Right atrium auricular region (tissue), 2 donors: ENCODE data around the gene RBP5. TPM values are rescaled to one million over a fixed set of nuclear protein-coding genes. Genes with fewer than 3 reads are reported as not detected.

ENCODE experiments used
- DNase-seq: peaks from one replicate; pipeline ENCODE4 v3.0.0-alpha.2; 2019; ENCODE audit warnings: low spot score
- H3K27ac ChIP-seq, 2 donors: fragments of 200-600 bp; sonication (generic); 1 replicate in 1 of 2; 2 replicates in 1 of 2; pipeline ENCODE4 v1.5.1; 2016 to 2019
- H3K27me3 ChIP-seq, 2 donors: fragments of 200-600 bp; sonication (generic); one replicate each; pipeline versions ENCODE4 v1.5.1 to v1.6.0; 2017 to 2019
- H3K36me3 ChIP-seq: fragments of 200-600 bp; sonication (generic); one replicate; pipeline ENCODE4 v1.5.1; 2016
- H3K4me1 ChIP-seq, 2 donors: fragments of 200-600 bp; sonication (generic); one replicate each; pipeline versions ENCODE4 v1.5.1 to v1.6.0; 2017 to 2019
- H3K4me3 ChIP-seq, 2 donors: fragments of 200-600 bp; sonication (generic); 1 replicate in 1 of 2; 2 replicates in 1 of 2; pipeline ENCODE4 v1.5.1; 2017 to 2019; ENCODE audit warnings: mild to moderate bottlenecking in 1 of 2, moderate library complexity in 1 of 2
- H3K9me3 ChIP-seq, 2 donors: fragments of 200-600 bp; sonication (generic); one replicate each; pipeline ENCODE4 v1.5.1; 2019
- CTCF ChIP-seq, 2 donors: fragments of 200-600 bp; sonication (generic); IDR thresholded peaks; one replicate each; pipeline ENCODE4 v1.5.1; 2019; ENCODE audit warnings: antibody characterized with exemption in 2 of 2
- total RNA-seq, 2 donors: library from RNA; depleted of rRNA; stranded (reverse); fragments of >200 nt; gene quantifications; one replicate each; pipeline ENCODE4 v1.1.0, GENCODE V29; 2016

The RBP5 gene
- total RNA-seq, 2 donors from 2014 or later: not detected

GRCh38 chr12:7158781-7159609 lies 30.3 kb upstream of the RBP5 start:
- no peaks in the 10 kb centered on the region for H3K36me3 ChIP-seq
- H3K9me3 ChIP-seq: no peaks in the 10 kb centered on the region
- H3K27ac ChIP-seq: no peak overlapping the region
- no peak overlapping the region for H3K4me3 ChIP-seq
- H3K4me1 ChIP-seq: peaks cover 0 to 6% of the 10 kb centered on the region in 2 donors
- no peak for DNase-seq
- no peak for TF ChIP-seq CTCF (IDR thresholded peaks at IDR 0.05)
- H3K27me3 ChIP-seq: no peaks in the 10 kb centered on the region

DNA sequence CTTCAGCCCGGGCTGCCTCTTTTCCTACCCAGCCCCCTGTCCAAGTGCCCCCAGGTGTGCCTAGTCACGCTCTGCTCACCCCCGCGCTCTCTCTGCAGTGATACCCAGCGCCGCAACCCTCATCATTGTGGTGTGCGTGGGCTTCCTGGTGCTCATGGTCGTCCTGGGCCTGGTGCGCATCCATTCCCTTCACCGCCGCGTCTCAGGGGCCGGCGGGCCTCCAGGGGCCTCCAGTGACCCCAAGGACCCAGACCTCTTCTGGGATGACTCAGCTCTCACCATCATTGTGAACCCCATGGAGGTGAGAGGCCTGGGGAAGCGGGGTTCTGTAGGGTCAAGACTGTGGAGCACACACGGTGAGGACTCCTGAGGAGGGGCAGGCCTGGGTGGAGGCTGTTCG lies 28.7 kb upstream of the RBP5 start:
- no peak overlapping the region for H3K4me3 ChIP-seq
- no peaks in the 10 kb centered on the region for H3K4me1 ChIP-seq
- DNase-seq: no peak
- TF ChIP-seq CTCF (IDR thresholded peaks at IDR 0.05): no peak
- no peaks in the 10 kb centered on the region for H3K9me3 ChIP-seq
- H3K27me3 ChIP-seq: no peaks in the 10 kb centered on the region
- no peak overlapping the region for H3K27ac ChIP-seq
- no peaks in the 10 kb centered on the region for H3K36me3 ChIP-seq

- Histone ChIP-seq H3K4me1 (no peaks in the 10 kb centered on the region), H3K27ac (no peak overlapping the region), H3K27me3 (no peaks in the 10 kb centered on the region), H3K9me3 (no peaks in the 10 kb centered on the region), H3K4me3 (no peak overlapping the region), H3K36me3 (no peaks in the 10 kb centered on the region)
- no peak for TF ChIP-seq CTCF (IDR thresholded peaks at IDR 0.05)
- DNase-seq: no peak
Measured at GRCh38 chr12:7156259-7157197, 27.8 kb upstream of the RBP5 start.

- Histone ChIP-seq H3K36me3 (no peaks in the 10 kb centered on the region), H3K4me3 (no peak overlapping the region), H3K27me3 (no peaks in the 10 kb centered on the region), H3K4me1 (no peaks in the 10 kb centered on the region), H3K27ac (no peak overlapping the region), H3K9me3 (no peaks in the 10 kb centered on the region)
- no peak for DNase-seq
- no peak for TF ChIP-seq CTCF (IDR thresholded peaks at IDR 0.05)
Measured at GRCh38 chr12:7155471-7156034, 26.9 kb upstream of the RBP5 start.

- Histone ChIP-seq H3K4me3 (no peak overlapping the region), H3K27ac (no peak overlapping the region), H3K9me3 (no peaks in the 10 kb centered on the region), H3K4me1 (no peaks in the 10 kb centered on the region), H3K27me3 (no peaks in the 10 kb centered on the region), H3K36me3 (peaks cover 3% of the 10 kb centered on the region)
- TF ChIP-seq CTCF (IDR thresholded peaks at IDR 0.05): no peak
- no peak for DNase-seq
Measured at GRCh38 chr12:7154901-7155470, 26.3 kb upstream of the RBP5 start.
